ENCODE data around the gene HNRNPM. TPM values are rescaled to one million over a fixed set of nuclear protein-coding genes. Genes with fewer than 3 reads are reported as not detected.
A peak's percentile ranks its signal among the peaks of the same experiment; 100 is the strongest.

HNRNPM gene
- polyA plus RNA-seq, 1 donor from 2014 or later: 210 TPM

- H3K9me3 Mint-ChIP-seq: no peaks in the 10 kb centered on the region
- H3K4me3 Mint-ChIP-seq: no peak overlapping the region
- H3K27me3 Mint-ChIP-seq: no peaks in the 10 kb centered on the region
- H3K4me1 Mint-ChIP-seq: peaks cover 0 to 2% (median 0%) of the 10 kb centered on the region in 3 donors
- H3K27ac Mint-ChIP-seq: peak overlapping the region in 1 of 3 donors; percentile 65
- peaks cover 17% of the 10 kb centered on the region for H3K36me3 Mint-ChIP-seq
These were observed 87.5 kb downstream of the HNRNPM start for GRCh38 chr19:8532225-8532624.

- no peak overlapping the region for H3K27ac Mint-ChIP-seq
- no peak overlapping the region for H3K4me3 Mint-ChIP-seq
- no peaks in the 10 kb centered on the region for H3K27me3 Mint-ChIP-seq
- peaks cover 16% of the 10 kb centered on the region for H3K36me3 Mint-ChIP-seq
- H3K9me3 Mint-ChIP-seq: no peaks in the 10 kb centered on the region
- no peaks in the 10 kb centered on the region for H3K4me1 Mint-ChIP-seq
These were observed 91.5 kb downstream of the HNRNPM start for GRCh38 chr19:8536282-8536681.

GRCh38 chr19:8537099-8537498, 92.3 kb downstream of the HNRNPM start:
- Mint-ChIP-seq H3K27ac (no peak overlapping the region), H3K4me1 (peaks cover 0 to 2% (median 0%) of the 10 kb centered on the region in 3 donors), H3K4me3 (no peak overlapping the region), H3K36me3 (peaks cover 14% of the 10 kb centered on the region), H3K27me3 (no peaks in the 10 kb centered on the region), H3K9me3 (no peaks in the 10 kb centered on the region)

Other genes starting within 250 kb of the HNRNPM start
- gene CERS4, start 235.6 kb upstream of the HNRNPM start, polyA plus RNA-seq: 38.0 TPM
- 34.4 TPM for gene CD320, start 136.6 kb upstream of the HNRNPM start, polyA plus RNA-seq
- gene NDUFA7, start 123.6 kb upstream of the HNRNPM start, polyA plus RNA-seq: 141 TPM
- gene RPS28, start 123.5 kb upstream of the HNRNPM start, polyA plus RNA-seq: 2,981 TPM
- gene KANK3, start 101.7 kb upstream of the HNRNPM start, polyA plus RNA-seq: not detected
- not detected for gene ANGPTL4, start 80.8 kb upstream of the HNRNPM start, polyA plus RNA-seq
- gene RAB11B, start 54.6 kb upstream of the HNRNPM start, polyA plus RNA-seq: 96.8 TPM
- 35.9 TPM for gene MARCHF2, start 31.7 kb upstream of the HNRNPM start, polyA plus RNA-seq
- not detected for gene PRAM1, start 57.7 kb downstream of the HNRNPM start, polyA plus RNA-seq
- gene ZNF414, start 69.2 kb downstream of the HNRNPM start, polyA plus RNA-seq: 22.2 TPM
- gene MYO1F, start 132.5 kb downstream of the HNRNPM start, polyA plus RNA-seq: 40.9 TPM
- not detected for gene ADAMTS10, start 165.7 kb downstream of the HNRNPM start, polyA plus RNA-seq
- not detected for gene NFILZ, start 185.7 kb downstream of the HNRNPM start, polyA plus RNA-seq

All from IgD-negative memory B cell (primary cell).